AG10803 (cell line): ENCODE results near the gene SNAP23.

Experiments used
- DNase-seq: peaks from one replicate; pipeline ENCODE4 v3.0.0; 2010; ENCODE audit warnings: low read depth
- H3K4me3 ChIP-seq: 2 replicates; pipeline ENCODE4 v1.5.1; 2011; ENCODE audit warnings: mild to moderate bottlenecking, low read length, control low read depth
- CTCF ChIP-seq: conservative IDR thresholded peaks from 2 replicates; pipeline ENCODE4 v1.5.1; 2011; ENCODE audit warnings: mild to moderate bottlenecking, low read length, control low read depth, inconsistent platforms

Gene SNAP23

DNA sequence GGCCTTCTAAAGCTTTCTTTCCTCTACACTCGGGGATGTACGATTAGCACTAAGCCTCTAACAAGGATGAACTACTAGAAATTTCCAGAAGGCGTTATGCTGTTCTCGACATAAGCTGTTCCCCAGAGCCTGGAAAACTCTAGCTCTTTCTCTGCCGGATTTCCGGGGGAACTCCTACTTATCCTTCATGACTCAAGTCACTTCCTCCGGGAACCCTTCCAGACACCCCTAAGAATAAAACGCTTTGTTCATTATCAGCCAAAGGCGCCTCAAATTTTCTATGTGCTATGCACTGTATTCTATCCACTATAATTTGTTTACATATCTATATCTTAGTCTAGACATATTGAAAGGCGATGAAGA, 455 bp upstream of the SNAP23 start:
- TF ChIP-seq CTCF = no peak
- DNase-seq = peak; percentile 76
- peak overlapping the region; percentile 96 for H3K4me3 ChIP-seq

GRCh38 chr15:42498212-42499068, 3.0 kb downstream of the SNAP23 start:
- TF ChIP-seq CTCF = no peak
- DNase-seq = no peak
- no peak overlapping the region for H3K4me3 ChIP-seq

DNA sequence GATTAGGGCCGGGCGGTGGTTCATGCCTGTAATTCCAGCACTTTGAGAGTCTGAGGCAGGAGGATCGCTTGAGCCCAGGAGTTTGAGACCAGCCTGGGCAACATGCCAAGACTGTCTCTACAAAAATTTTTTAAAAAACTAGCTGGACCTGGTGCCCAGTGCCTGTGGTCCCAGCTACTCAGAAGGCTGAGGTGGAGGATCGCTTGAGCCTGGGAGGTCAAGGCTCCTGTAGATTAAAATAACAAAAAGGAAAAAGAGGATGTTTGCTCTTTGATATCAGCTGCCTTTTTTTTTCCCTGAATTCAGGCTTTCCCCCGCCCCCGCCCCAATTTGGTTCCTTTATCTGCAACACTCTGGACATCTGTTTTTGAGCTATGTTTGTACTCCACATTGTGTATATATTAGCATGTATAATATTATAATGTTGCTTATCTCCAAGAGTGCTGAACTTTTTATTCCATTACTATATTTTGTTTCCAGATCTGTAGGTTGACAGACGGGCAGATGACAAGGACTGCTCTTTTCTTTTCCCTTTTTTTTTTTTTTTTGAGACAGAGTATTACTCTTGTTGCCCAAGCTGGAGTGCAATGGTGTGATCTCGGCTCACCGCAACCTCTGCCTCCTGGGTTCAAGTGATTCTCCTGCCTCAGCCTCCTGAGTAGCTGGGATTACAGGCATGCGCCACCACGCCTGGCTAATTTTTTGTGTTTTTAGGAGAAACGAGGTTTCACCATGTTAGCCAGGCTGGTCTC, 4.6 kb downstream of the SNAP23 start:
- DNase-seq = no peak
- no peak overlapping the region for H3K4me3 ChIP-seq
- no peak for TF ChIP-seq CTCF

DNA sequence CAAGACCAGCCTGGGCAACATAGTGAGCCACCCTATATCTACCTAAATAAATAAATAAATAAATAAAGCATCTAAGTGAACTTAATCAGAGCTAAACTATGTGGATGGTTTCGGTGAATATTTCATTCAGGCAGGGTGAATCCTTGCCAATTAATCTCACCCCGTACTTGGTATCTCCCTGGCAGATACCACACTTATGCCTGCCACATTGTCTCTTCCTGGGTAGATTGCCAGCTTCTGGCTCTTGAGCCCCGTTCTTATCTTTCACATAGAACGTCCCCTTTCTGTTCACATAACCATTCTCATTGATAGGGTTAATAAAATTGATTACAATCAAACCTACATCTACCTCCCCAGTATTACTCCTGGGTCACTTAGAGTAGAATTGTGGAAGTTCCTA, 7.0 kb downstream of the SNAP23 start:
- no peak for DNase-seq
- TF ChIP-seq CTCF = no peak

GRCh38 chr15:42503825-42504224, 8.4 kb downstream of the SNAP23 start:
- DNase-seq = no peak
- H3K4me3 ChIP-seq = no peak overlapping the region
- TF ChIP-seq CTCF = no peak

More for the DNA sequence above, 7.0 kb downstream of the SNAP23 start:
- no peak overlapping the region for H3K4me3 ChIP-seq

DNA sequence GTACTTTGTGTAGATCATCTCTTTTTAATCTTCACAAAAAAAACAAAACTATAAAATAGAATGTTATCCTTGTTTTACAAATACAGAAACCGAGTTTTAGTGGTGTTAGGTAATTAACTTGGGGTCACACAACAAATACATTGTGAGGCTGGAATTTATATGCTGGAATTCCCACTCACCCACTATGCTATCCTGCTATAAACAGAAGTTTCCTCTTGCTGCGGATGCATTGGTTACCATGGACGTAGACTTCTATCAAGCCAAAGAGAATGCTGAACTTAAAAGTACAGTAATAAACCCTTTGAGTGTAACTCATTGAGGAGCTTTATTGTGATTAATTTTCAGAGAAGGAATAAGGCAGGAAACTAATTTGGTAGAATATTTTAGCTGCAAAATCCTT, 9.2 kb downstream of the SNAP23 start:
- no peak for DNase-seq
- no peak for TF ChIP-seq CTCF
- no peak overlapping the region for H3K4me3 ChIP-seq

DNA sequence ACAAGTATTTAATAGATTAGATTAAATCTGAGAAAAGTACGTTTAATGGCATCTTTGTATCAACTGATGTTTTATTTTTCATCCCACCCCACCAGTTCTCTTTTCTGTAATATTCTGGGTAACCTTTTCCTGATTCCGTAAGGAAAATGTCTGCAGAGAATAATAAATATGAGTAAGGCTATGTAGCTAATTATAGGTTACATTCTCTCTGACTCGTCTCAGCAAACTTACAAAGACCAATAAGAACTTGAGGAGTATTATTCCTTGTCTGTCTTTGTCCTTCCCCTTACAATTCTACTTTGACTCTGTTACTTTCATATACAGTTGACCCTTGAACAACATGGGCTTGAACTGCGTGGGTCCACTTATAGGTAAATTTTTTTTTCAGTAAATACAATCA, 12.1 kb downstream of the SNAP23 start:
- no peak overlapping the region for H3K4me3 ChIP-seq
- DNase-seq = no peak
- no peak for TF ChIP-seq CTCF
